ENCODE data around the gene KIF26B.

Gene KIF26B

DNA sequence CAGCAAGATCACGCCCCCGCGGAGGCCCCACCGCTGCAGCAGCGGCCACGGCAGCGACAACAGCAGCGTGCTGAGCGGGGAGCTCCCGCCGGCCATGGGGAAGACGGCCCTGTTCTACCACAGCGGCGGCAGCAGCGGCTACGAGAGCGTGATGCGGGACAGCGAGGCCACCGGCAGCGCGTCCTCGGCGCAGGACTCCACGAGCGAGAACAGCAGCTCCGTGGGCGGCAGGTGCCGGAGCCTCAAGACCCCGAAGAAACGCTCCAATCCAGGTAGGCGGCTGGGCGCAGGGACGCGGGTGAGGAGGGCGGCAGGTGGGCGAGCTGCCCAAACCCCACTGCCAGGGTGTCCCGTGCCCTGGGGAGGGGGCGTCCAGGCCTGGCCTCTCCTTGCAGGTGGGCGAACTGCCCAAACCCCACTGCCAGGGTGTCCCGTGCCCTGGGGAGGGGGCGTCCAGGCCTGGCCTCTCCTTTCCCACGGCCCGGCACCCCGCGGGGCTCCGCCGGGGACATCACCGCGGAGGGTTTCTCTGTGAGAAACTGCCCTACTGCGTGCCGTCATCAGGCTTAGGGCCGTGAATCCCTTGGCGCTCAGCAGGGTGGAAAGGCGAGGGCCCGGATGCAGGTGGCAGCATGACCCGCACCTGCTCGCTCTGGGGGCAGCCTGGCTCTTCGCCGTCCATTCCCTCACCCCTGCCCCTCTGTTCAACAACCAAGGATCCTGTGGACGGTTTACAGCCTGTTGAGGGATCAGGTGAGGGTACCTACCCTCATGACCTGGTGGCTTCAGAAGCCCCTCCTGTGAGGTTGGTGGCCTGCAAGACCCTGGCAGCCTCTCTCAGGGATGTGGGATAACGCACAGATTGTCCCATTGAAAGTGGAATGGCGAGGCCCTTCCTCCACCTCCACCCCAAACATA lies 534.0 kb downstream of the KIF26B start:
- Histone ChIP-seq H3K4me1 (ENCODE audit: low read length) (peaks cover 10% of the 10 kb centered on the region), H3K9me3 (ENCODE audit: insufficient read depth, low read length) (no peaks in the 10 kb centered on the region), H3K27me3 (ENCODE audit: low read depth, low read length) (no peaks in the 10 kb centered on the region), H3K27ac (ENCODE audit: low read length) (no peak overlapping the region), H3K36me3 (replicated peaks; ENCODE audit: low read depth, low read length) (peaks cover 11% of the 10 kb centered on the region), H2AFZ (ENCODE audit: low read depth, low read length) (no peak overlapping the region), H3K9ac (ENCODE audit: low read length) (no peak overlapping the region), H4K20me1 (ENCODE audit: insufficient read depth, low read length) (no peaks in the 10 kb centered on the region), H3K4me3 (ENCODE audit: low read length) (no peak overlapping the region), H3K4me2 (ENCODE audit: low read length) (no peak overlapping the region), H3K79me2 (ENCODE audit: low read length) (no peaks in the 10 kb centered on the region)
- TF ChIP-seq EZH2phosphoT487 (IDR thresholded peaks at IDR 0.05; ENCODE audit: low read depth) (no peak), CTCF (IDR thresholded peaks at IDR 0.05; ENCODE audit: low read depth, low read length) (no peak)

DNA sequence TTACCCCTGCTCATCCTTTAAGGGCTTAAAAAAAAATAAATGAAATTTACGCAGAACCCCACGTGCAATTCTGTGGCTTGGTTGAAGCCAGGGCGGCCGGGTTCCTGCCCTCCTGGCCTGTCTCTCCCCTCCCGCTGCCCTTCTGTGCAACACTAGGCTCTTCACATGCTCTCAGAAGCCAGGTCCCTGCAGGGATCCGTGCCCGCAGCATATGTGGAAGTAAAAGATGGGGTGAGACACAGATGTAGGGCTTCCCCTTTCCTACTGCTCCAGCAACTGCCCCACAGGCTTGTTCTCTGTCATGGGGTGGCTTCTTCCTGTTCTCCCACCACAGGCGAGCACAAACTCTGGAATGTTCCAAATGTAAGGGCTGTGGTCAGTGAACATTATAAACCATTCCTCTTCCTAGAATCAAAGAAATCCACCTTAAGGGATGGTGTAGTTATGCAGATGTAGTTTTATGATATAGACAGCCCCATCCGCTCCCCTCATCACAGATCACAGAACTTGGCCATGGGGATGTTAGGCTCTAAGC lies 535.4 kb downstream of the KIF26B start:
- Histone ChIP-seq H3K4me3 (ENCODE audit: low read length) (no peak overlapping the region), H4K20me1 (ENCODE audit: insufficient read depth, low read length) (no peaks in the 10 kb centered on the region), H3K27me3 (ENCODE audit: low read depth, low read length) (no peaks in the 10 kb centered on the region), H3K79me2 (ENCODE audit: low read length) (no peaks in the 10 kb centered on the region), H3K4me2 (ENCODE audit: low read length) (no peak overlapping the region), H2AFZ (ENCODE audit: low read depth, low read length) (no peak overlapping the region), H3K9ac (ENCODE audit: low read length) (no peak overlapping the region), H3K9me3 (ENCODE audit: insufficient read depth, low read length) (no peaks in the 10 kb centered on the region), H3K4me1 (ENCODE audit: low read length) (peaks cover 10% of the 10 kb centered on the region), H3K36me3 (replicated peaks; ENCODE audit: low read depth, low read length) (peaks cover 11% of the 10 kb centered on the region), H3K27ac (ENCODE audit: low read length) (no peak overlapping the region)
- TF ChIP-seq EZH2phosphoT487 (IDR thresholded peaks at IDR 0.05; ENCODE audit: low read depth) = no peak

GRCh38 chr1:245690946-245691541 lies 536.3 kb downstream of the KIF26B start:
- Histone ChIP-seq H4K20me1 (ENCODE audit: insufficient read depth, low read length) (no peaks in the 10 kb centered on the region), H3K4me3 (ENCODE audit: low read length) (no peak overlapping the region), H3K27ac (ENCODE audit: low read length) (no peak overlapping the region), H2AFZ (ENCODE audit: low read depth, low read length) (no peak overlapping the region), H3K36me3 (replicated peaks; ENCODE audit: low read depth, low read length) (peaks cover 12% of the 10 kb centered on the region), H3K4me2 (ENCODE audit: low read length) (no peak overlapping the region), H3K4me1 (ENCODE audit: low read length) (peaks cover 10% of the 10 kb centered on the region), H3K9ac (ENCODE audit: low read length) (no peak overlapping the region), H3K79me2 (ENCODE audit: low read length) (no peaks in the 10 kb centered on the region), H3K9me3 (ENCODE audit: insufficient read depth, low read length) (no peaks in the 10 kb centered on the region), H3K27me3 (ENCODE audit: low read depth, low read length) (no peaks in the 10 kb centered on the region)
- TF ChIP-seq EZH2phosphoT487 (IDR thresholded peaks at IDR 0.05; ENCODE audit: low read depth) = no peak
- TF ChIP-seq CTCF (IDR thresholded peaks at IDR 0.05; ENCODE audit: low read depth, low read length) = no peak

- no peak overlapping the region for H3K9ac ChIP-seq (ENCODE audit: low read length)
- H2AFZ ChIP-seq (ENCODE audit: low read depth, low read length) = no peak overlapping the region
- H3K4me1 ChIP-seq (ENCODE audit: low read length) = peaks cover 7% of the 10 kb centered on the region
- H3K79me2 ChIP-seq (ENCODE audit: low read length) = no peaks in the 10 kb centered on the region
- H4K20me1 ChIP-seq (ENCODE audit: insufficient read depth, low read length) = no peaks in the 10 kb centered on the region
- H3K27ac ChIP-seq (ENCODE audit: low read length) = no peak overlapping the region
- H3K27me3 ChIP-seq (ENCODE audit: low read depth, low read length) = no peaks in the 10 kb centered on the region
- no peak overlapping the region for H3K4me2 ChIP-seq (ENCODE audit: low read length)
- H3K9me3 ChIP-seq (ENCODE audit: insufficient read depth, low read length) = no peaks in the 10 kb centered on the region
- H3K4me3 ChIP-seq (ENCODE audit: low read length) = no peak overlapping the region
- TF ChIP-seq EZH2phosphoT487 (IDR thresholded peaks at IDR 0.05; ENCODE audit: low read depth) (no peak), CTCF (IDR thresholded peaks at IDR 0.05; ENCODE audit: low read depth, low read length) (no peak)
- H3K36me3 ChIP-seq (replicated peaks; ENCODE audit: low read depth, low read length) = peaks cover 12% of the 10 kb centered on the region
Observed at GRCh38 chr1:245691897-245692296, 537.1 kb downstream of the KIF26B start.

Measured in OCI-LY3 (cell line).